ENCODE data around the gene SAP25.

DNA sequence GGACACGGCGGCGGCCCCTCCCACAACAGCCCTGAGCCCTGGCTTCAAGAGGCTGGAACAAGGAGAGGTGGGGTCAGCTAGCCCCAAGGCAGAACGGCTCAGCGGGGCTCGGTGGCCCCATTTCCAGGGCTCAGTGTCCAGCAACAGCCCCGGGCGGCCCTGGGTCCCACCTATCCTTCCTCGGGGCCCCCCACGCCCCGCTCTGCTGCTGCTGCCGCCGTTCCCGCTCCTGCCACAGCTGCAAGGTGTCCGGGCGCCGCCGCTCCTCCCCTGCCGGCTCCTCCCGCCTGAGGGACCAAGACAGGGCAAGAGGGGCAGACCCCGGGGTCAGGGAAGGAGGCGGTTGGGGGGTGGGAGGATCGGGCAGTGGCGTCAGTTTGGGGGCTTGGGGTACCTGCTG is 3.4 kb upstream of the SAP25 start:
- no peak for TF ChIP-seq POLR2A (IDR thresholded peaks at IDR 0.05)
- TF ChIP-seq, protein P1, sequence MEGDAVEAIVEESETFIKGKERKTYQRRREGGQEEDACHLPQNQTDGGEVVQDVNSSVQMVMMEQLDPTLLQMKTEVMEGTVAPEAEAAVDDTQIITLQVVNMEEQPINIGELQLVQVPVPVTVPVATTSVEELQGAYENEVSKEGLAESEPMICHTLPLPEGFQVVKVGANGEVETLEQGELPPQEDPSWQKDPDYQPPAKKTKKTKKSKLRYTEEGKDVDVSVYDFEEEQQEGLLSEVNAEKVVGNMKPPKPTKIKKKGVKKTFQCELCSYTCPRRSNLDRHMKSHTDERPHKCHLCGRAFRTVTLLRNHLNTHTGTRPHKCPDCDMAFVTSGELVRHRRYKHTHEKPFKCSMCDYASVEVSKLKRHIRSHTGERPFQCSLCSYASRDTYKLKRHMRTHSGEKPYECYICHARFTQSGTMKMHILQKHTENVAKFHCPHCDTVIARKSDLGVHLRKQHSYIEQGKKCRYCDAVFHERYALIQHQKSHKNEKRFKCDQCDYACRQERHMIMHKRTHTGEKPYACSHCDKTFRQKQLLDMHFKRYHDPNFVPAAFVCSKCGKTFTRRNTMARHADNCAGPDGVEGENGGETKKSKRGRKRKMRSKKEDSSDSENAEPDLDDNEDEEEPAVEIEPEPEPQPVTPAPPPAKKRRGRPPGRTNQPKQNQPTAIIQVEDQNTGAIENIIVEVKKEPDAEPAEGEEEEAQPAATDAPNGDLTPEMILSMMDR (IDR thresholded peaks at IDR 0.05), result no peak
